ENCODE measurements around the gene CDCA4.
"Not testable (repeated sequence)": the region's sequence is repeated elsewhere in the genome, so short reads cannot be mapped to it uniquely, and the experiment has no call there.

The CDCA4 gene
- 21.0 reads per million, percentile 48 among the genes with 10 or more reads in this experiment for total RNA-seq

GRCh38 chr14:105020815-105021655 lies at the start of gene CDCA4:
TSS of gene CDCA4 (minus strand) at chr14:105021083. CDS start at chr14:105011929, 9,154 bp downstream.
- DNase-seq = peak; percentile 95

DNA sequence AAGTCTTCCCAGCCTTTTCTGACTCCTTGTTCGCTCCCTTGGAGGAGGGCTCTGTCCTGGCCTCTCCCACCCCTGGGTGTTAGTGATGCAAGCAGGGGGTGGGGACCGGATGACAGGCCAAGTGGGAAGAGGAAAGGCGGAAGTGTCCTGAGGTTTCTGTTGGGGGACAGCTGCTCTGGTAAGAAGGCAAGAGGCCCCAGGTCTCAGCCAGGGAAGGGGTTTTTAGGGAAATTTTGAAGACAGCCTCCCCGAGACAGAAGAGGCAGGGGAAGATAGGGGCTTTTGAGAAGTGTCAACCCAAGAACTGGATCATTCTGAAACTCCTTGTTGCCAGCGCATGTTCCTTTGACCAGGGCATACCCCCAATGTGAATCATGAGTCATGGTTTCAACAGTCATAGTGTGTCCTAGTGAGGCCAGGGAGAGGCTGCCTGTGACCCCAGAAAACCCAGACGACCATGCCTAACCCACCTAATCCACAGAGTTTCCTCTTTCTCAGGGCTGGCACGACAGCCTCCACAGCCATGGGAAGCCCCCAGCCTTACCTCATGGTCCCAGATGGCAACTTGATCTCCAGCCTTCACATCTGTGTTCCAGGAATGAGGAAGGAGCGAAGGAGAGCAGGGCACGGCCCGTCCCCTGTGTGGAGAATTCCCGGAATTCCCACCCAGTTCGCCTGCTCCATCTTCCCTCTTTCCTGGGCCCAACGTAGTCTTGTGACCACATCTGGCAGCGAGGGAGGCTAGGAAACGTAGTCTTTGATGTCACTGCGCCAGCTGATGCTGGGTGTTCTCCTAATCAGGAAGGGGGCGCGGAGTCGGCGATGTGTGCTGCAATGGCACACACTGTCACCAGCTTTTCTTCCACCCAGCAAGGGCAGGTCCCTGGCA lies 49.2 kb upstream of the CDCA4 start:
- DNase-seq = no peak

DNA sequence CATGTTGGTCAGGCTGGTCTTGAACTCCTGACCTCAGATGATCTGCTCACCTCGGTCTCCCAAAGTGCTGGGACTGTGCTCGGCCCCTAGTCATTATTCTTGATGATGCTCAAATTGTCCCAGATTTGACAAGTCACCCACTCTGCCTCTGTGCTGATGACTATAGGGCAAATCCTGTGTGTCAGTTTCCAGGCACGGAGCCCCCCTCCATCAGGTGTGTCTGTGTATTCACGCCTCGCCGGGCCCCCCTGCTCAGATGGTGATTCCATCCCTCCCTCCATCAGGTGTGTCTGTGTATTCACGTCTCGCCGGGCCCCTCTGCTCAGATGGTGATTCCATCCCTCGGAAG lies 48.6 kb upstream of the CDCA4 start:
- no peak for DNase-seq

DNA sequence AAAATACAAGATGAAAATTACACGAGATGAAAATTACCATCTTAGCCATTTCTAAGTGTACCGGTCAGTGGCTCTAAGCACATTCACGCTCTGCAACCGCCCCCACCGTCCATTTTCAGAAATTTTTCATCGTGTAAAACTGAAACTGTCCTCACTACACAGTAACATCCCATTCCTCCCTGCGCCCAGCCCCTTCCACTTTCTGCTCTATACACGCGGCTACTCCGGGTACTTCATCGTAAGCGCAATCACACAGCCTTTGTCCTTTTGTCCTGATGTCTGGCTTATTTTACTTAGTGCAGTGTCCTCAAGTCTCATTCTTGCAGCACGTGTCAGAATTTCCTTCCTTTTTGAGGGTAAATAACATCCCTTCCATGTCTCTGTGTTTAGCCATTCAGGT lies 47.9 kb upstream of the CDCA4 start:
- DNase-seq = no peak

DNA sequence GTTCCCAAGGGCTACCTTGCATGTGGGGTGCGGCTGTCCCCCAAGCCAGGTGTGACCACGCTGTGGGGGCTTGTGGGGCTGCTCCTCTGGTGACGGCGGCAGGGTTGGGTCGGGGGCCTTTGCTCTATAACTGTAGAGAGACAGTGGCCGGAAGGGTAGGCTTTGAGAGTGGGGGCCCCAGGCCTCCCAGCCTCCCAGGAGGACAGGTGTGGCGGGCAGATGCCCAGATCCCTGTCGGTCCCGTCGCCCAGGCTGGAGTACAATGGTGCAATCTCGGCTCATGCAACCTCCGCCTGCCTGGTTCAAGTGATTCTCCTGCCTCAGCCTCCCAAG lies 47.1 kb upstream of the CDCA4 start:
- no peak for DNase-seq

DNA sequence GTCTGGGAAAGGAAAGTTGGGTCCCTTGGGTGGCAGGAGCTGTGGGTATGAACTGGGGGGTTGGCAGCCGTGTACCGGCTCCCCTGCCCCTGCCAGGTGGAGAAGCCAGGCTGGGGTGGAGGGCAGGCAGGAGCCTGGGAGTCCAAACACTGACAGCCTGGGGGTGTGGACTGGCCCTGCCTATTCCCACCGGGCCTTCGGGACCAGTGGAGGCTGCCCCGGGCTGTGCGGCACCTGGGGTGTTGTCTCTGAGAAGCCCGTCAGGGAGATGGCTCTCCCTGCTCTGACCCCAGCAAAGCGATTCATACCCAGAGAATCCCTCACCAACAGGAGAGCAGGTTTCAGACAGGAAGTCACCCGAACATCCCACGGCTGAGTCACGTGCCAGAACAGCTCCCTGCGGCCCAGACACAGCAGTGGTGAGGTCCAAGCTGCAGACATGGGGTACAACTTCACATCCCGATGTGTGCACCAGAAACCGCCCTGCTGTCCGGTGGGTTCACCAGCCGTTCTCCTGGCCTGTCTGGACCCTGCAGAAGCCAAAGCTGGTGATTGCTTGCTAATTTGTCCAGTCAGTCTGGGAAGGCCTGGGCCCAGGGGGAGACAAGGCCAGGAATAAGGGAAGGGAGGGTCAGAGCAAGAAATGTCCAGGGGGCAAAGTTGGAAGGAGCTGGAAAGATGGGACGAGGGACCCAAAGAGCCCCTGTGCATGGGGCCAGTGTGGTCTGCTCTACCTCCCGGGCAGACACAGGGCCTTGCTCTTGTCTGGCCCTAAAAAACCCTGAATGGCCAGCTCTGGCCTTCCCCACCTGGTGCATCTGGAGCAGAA lies 46.5 kb upstream of the CDCA4 start:
- peak; percentile 53 for DNase-seq

DNA sequence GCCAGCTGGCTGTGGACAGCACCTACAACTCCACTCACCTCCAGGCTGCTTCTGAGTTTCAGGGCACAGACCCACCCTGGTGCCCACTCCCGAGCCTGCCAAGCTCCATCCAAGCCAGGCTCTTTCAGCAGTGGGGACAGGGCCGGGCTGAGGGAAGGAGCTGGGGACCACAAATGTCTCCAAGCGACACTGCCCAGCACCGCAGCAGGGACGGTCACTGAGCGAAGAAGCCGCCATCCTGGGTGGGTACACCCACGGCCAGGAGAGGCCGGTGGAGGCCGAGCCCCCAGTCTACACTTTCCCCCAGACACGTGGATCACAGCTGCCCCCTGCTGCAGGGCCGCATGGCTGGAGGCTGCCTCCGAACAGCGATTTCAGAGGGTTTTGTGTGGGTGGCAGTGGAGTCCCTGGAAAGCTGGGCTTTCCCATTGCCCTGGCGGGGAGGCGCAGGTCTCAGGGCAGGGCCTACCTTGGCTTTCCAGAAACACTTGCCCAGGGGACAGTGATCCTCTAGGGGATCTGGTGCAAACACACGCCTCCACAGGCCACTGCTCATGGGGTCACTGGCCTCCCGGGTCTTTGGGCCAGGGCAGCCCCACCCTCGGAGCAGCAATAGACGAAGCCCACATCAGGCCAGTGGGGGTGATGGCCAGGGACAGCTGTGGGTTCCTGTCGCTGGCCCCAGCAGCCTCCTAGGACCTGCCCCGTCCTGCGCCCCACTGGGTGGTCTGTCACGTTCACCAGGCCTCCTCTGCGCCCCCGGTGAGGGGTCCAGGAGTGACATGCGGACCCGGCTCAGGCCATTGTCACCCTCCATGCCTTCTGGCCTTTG lies 45.6 kb upstream of the CDCA4 start:
- DNase-seq = no peak

DNA sequence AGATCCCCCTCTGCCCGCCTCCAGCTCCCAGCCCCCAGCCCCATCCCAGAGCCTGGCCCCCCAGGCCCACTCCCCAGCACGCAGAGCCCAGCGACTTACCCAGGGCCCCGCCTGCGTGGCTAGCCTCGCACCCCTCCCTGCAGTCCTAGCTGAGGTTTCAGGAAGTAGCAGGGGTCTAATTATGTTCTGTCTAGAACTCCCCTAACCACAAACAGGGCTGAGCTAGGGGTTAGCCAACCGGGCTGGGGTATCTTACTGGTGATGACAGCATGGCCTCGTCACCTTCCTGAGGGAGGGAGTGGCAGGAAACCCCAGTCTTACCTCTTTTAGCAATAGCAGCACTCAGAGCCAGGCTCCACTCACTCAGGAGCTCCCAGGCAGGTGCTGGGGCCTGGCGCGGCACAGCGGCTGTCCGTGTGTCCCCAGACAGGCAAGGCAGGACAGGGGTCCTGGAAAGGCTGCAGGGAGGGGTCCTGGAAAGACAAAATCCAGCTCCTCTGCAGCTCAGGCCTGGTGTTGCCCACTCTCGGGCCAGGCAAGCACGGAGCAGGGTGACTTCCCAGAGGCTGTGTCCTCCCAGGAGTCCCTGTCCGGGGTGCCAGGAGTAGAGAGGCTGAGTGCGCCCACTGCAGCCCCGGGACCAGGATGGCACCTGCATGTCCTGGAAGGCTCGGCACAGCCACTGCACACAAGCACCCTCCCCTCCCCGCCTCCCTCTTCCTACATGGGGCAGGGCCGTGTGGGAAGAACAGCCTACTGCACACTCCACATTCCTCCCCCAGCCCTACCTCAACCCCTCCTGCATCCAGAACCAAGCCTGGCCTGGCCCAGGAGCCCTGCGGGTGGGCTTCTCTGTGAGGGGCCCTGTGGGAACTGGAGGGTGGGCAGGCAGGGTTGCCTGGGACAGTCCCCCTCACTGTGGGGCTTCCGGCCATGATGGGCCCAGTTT lies 44.7 kb upstream of the CDCA4 start, which contains the start of gene GPR132:
GPR132 (minus strand) TSS at position 151 of the 949 bp plus-strand sequence. CDS start 10,010 bp downstream, outside the sequence.
- DNase-seq = peak; percentile 90

- DNase-seq = no peak
These were observed 43.8 kb upstream of the CDCA4 start for GRCh38 chr14:105064721-105065143.

- no peak for DNase-seq
These were observed 43.1 kb upstream of the CDCA4 start for GRCh38 chr14:105064001-105064400.

DNA sequence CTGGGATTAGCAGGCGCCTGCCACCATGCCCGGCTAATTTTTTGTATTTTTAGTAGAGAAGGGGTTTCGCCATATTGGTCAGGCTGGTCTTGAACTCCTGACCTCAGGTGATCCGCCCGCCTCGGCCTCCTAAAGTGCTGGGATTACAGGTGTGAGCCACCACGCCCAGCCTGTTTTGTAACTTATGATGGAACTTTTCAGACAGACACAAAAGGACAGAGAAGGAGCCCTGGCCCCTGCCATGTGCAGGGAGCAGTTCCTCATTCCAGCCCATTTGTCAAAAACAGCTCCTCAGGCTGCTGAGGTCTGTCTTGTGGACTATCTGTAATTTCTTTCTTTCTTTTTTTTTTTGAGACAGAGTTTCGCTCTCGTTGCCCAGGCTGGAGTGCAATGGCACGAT lies 42.6 kb upstream of the CDCA4 start:
- DNase-seq = not testable (repeated sequence)

GRCh38 chr14:105063056-105063455 lies 42.2 kb upstream of the CDCA4 start:
- DNase-seq = no peak

GRCh38 chr14:105062048-105062433 lies 41.2 kb upstream of the CDCA4 start:
- DNase-seq = no peak

DNA sequence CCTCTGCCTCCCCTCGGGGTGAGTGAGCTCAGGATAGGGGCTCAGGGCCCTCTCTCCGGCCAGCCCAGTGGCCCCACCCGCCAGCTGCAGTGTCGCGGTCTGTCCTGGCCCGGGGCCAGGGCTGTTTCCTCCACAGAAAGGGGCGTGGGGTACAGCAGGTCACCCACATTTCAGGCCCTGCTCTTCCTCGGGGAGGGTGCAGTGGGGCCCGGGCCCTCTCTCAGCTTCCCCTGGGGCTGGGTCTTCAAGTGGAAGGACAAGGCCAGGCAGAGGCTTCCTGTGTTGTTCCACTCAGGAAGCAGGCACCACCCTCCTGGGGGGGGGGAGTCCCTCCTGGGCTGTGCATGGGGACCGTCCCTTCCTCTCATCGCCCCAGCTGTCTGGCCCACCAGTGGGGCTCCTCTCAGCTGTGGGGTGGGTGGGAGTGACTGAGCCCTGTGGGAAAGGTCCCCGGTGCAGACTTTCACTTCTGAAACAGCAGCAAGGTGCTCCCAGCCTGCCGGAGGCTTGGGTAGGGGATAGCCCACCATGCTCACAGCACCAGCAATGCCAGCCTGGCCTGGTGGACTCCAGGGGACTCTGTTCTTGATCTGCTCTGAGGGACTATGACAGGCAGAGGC lies 40.7 kb upstream of the CDCA4 start:
- DNase-seq = peak; percentile 44

- DNase-seq = no peak
These were observed 40.0 kb upstream of the CDCA4 start for GRCh38 chr14:105060751-105061427.

DNA sequence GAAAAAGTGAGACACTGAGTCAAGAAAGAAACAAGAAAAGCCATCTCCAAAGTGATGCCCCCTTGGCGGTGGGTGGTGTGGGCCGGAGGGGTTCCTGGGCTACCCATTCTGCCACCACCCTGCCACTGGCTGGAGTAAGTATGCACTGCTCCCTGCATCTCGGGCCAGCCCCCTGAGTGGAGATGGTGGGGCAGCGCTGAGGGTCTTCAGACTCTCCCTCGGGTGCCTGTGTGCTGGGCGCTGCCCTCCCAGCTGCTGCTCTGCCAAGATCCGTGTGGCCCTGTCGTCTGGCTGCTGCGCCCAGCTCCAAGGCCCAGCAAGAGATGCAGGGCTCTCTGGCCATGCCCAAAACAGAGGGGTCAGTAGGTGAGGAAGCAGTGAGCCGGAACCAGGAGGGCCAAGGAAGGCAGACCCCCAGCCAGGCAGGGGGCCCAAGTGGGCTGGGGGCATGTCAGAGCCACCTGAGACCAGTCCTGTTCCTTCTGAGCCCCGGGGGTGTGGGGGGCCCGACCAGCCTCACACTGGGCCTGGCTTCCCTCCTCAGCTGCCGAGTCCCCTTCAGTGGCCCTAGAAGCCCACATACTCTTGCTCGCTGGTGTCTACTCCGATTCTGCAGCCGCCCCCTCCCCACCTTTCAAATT lies 39.2 kb upstream of the CDCA4 start:
- no peak for DNase-seq

DNA sequence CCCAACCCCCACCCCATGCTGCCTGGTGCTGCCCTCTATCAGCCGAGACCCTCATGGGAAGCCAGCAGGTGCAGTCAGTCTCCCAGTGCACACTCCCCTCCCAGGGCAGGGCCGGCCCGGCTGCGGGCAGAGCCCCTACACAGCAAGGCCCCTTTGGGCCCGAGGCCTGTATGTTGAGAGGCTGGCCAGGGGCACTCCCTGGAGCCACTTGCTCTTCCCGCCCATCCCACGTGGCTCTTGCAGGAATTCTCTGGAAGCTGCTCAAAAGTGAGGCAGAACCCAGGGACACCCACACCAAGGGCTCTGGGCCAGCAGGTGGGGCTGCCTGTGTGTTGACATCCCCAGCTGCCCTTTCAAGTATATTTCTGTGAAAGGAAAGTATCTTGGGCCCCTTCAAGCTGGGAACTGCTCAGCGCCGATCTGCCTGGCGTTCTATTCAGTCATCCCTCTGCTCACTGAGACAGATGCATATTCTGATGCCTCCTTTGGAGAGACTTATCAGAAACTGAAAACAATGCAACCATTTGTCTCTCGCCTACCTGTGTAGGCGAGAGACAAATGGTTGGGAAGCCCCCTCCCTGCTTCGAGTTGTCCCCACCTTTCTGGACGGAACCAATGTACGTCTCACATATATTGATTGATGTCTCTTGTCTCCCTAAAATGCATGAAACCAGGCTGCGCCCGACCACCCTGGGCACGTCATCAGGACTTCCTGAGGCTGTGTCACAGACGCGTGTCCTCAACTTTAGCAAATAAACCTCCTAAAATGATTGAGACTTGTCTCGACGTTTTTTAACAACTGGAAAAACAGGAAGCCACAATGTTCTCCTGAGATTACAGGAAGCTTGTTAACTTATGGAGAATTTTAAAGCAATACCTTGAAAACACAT lies 38.4 kb upstream of the CDCA4 start:
- peak; percentile 72 for DNase-seq

GRCh38 chr14:105058521-105059034 lies 37.7 kb upstream of the CDCA4 start:
- DNase-seq = no peak

Measured in effector CD4-positive, alpha-beta T cell (primary cell).